GM21723 (cell line): ENCODE measurements around the gene LPP.

Source experiments
- ATAC-seq: cut with Tn5 transposase; IDR thresholded peaks from one replicate; pipeline ENCODE4 v1.9.1; 2021; ENCODE audit warnings: mild to moderate bottlenecking, moderate library complexity; ENCODE audit not compliant: unreplicated experiment

The LPP gene

DNA sequence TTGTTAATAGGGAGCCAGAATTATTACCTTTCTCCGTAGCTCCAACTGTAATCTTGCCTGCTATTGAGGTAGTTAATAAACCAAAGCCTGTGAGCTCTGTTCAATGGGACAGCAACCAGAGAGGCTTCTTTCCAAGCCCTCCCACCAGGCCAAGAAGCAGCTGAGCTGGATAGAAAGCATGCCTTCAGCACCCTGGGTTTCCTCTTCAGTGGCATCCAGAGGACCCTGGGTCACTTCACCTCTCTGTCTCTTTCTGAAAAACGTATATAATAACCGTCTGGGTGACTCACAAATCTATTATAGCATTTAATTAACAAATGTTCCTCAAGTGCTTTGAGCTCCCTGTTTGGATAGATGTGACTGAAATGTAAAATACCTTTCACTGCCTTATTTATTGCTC lies 420.0 kb downstream of the LPP start:
- no peak for ATAC-seq

DNA sequence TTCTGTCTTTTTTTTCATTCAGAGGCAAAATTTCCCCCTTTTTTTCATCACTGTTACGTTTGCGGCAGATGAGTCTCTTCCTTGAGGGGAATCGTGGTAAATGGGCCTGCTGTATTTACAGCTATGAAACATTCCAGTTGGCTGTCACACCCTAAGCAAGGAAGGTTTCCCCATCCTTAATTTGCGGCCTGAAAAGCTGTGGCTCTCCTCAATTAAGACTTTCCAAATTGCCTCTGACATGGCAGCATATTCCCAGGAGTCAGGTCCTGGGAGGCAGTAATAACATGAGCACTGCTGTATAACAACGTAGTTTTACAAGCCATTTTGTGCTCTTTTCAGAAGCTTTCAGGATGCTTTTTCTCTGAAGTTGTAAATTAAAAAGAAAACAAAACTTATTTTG lies 420.9 kb downstream of the LPP start:
- ATAC-seq, result no peak

DNA sequence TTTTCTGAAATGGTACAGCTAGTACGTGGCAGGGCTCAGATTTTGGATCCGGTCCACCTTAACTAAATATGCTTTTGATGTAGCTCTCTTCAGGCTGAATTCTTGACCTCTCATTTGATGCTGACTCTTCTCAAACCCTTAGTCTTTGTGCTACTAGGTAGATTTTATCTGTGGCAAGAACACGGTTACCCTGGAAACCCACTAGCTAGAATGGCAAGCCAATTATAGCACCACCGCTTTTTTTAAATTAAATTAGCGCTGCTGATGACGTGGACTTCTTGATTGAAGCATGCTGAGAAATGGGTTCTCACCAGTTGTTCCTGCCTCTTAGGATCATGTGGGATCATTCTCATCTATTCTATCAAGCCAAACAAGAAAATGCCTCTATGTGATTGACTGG lies 421.5 kb downstream of the LPP start:
- ATAC-seq, result no peak

DNA sequence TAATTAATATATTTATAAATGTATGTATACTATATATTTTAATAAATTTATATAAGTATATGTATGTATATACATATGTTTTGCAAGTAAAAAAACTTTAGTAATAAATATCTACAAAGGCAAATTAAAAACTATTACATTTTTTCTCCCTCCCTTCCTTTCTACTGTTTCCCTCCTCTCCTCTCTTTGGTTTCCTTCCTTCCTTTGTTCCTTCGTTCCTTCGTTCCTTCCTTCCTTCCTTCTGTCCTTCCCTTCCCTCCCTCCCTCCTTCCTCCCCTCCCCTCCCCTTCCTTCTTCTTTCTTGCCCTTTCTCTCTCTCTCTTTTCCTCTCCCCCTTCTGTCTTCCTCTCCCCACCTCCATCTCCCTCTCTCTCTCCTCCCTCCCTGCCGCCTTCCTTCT lies 423.6 kb downstream of the LPP start:
- ATAC-seq, result no peak

DNA sequence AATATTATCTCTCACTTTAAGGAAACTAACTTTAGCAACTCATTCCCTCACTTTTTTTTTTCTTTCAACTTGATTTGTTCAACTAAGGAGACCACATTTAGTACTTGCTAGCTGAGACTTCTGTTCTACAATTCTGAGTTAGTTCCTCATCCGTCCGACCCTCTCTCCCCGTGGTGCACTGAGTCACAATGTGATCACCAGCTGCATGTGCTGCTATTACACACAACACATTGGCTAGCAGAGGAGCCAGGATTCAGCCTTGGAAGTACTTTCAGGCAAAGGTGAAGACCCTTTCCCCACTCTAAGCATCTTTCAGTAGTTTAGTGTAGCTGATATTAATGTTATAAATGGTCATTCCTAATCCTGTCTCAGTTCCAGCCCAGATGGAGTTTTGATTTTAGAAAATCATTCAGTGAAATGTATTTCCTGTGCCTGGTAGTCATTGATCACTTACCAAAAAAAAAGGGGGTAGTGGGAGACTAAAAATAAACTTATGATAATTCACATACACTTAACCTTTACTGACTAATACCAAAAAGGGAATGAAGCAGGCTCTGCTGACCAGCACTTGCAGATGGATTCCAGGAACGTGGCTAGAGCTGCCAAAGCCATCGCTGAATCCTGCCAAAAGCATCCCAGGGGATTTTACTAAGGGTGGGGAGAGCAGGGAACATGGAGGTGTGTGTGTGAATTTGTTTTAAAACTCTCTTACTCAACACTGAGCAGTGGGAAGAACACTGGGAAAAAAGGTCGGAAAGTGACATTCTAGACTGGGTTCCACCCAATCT lies 424.8 kb downstream of the LPP start:
- no peak for ATAC-seq

DNA sequence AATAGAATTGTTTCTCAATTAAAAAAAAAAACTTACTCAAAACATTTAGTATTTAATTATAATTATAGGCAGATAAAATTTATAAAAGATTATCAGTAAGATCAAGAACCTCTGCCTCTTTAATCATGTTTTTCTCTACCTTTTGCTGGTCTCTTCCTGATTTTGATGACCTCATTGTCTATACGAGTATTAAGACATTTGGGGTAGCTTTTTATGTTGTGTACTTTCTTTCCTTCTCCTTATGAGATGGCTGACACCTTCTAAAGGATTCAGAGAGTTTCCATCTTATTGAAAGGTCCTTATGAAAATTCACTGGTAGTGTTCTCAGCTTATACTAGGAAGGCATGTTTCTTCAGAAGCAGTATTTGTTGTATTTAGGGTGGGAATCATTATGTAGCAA lies 426.3 kb downstream of the LPP start:
- ATAC-seq, result no peak

DNA sequence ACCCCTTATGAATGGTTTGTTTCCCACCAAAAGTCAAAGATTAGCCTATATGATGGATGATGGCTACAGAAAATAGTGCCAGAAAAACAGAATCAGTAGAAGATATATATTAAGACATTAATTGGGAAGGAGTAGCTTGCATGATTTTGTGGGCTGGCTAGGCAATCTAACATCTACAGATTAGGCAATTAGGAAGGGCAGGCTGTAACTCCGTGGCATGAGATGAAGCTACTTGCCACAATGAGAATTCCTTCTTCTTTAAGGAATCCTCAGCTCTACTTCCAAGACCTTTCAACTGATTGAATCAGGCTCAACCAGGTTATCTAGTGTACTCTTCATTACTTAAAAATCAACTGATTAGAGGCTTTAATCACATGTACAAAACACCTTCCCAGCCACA lies 426.7 kb downstream of the LPP start:
- no peak for ATAC-seq

DNA sequence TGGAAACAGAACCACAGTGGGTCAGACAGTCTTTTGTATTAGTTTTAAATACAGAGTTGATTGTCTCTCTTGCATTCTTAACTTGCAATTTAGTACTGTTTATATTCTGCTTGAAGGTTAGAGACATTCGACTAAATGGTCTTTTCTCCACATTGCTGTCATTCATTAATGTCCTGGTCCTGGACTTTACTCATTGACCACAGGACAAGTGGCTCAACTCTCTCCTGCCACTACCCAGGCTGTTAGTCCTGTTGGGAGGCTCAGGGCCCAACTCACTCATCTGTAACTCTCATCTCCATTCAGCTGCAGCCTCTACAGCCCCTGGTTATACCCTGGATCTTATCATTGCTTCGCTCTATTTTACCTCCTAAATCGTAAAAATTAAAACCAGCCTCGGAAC lies 427.4 kb downstream of the LPP start:
- no peak for ATAC-seq

DNA sequence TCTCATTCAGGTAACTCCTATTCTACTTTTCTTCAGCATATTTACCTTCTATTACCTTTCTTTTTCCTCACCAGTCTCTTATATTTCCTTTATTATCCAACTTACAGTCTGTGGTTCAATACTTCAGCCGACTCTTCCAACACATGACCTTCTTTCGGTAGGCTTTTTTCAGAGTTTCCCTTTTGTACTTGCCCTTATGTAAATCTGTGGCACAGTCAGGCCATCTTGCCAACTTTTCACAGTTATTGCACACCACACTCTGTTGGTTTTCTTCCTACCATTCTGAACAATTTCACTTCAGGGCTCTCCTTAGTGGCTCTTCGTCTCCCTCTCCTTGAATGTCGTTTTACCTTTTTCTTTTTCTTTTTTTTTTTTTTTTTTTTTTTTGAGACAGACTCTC lies 427.8 kb downstream of the LPP start:
- no peak for ATAC-seq

DNA sequence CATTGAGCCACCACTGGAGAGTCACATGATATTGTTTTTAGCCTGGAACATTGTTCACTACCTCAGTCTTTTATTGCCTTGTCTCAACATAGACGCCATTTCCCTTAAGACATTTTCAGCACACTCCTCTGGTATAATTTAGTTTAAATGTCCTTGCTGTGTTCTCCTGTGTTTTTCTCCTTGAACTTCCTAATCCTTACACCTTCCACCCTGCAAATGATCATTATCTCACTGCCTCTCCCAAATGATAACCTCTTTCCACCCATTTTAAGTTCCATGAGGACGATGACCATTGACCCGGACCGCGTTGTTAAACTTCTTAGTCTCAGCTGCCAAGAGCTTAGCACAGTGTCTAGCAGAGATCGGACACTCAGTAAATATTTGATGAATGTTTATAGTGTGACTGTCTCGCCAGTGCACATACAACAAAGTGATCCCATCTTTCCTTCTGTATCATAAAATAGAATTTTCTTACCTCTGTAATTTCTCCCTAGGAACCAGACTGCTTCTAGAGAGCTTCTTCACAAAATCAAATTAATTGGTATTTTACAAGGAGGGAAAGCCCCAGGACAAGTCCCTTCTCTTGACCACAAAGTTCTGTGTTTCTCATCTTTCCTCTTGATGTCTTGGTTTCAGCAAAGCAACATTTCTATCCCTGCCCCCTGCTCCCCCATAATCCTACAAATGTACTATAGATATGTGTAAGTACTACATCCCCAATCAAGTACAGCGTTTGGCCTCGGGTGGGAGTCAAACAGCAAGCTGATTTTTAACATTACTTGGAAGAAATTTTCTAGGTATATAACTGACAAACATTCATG lies 429.6 kb downstream of the LPP start:
- no peak for ATAC-seq

DNA sequence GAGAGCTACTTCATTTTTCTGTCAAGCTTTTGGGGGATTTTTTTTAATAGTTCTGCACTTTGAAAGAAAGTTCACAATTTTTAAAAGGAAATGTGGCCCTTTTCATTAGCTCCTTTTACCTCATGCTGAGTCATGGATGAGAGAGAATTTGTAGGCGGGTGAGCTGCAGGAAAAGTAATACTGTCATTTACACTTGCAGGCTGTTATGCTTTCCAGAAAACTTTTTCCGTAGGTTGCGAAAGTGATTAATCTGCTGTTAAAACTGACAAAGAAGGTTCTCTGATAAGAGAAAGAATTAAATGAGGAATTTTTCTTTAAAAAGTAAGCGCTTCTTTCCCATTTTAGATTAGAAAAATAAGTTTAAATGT lies 430.2 kb downstream of the LPP start:
- no peak for ATAC-seq

DNA sequence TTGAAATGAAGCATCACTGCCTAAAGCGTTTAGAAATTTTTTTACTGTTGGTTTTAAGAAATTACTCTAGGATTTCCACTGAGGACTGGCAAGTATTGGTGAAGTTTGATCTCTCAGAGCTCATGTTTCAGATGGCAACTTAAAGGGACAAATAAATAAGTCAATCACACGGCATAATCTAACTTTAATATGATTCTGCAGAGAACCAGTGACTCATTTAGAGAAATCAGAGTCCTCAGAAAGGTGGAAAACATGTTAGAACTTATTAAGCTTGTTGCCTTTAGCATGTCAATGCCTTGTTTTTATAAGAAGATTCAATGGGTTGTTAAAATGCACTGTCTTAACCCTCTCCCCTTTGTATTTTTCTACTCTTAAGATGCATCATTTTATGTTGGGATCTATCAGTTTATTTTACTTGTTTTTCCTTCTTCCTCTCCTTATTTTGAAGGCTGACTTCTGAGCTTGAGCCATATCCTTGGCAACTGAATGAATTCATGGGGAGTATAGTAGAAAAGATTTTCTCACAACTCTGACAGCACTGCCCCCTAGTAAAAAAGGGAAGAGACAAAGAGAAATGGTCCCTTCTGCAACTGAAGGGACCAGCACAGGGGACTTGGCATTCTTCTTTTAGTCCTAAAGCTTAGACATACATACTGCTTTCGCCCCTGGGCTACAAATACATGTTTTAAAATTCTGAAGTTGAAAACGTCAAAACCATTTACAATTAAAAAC lies 431.2 kb downstream of the LPP start:
- no peak for ATAC-seq

DNA sequence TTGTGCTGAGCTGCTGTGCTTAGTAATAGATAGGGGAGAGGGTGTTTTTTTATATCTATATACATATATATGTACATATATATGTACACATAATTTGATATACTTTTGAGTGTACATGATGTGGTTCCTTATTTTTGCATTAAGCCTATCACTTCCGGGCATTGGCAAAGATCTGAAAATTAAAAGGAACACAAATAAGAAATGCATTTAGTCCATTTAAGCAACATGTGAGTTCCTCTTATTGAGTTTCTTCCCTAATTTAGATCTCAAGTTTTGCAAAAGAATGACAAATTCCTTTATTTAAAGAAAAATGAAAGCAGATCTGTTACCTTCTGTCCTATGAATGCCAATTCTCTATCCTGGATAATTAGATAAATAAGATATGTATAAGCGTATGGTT lies 435.1 kb downstream of the LPP start:
- ATAC-seq, result no peak

DNA sequence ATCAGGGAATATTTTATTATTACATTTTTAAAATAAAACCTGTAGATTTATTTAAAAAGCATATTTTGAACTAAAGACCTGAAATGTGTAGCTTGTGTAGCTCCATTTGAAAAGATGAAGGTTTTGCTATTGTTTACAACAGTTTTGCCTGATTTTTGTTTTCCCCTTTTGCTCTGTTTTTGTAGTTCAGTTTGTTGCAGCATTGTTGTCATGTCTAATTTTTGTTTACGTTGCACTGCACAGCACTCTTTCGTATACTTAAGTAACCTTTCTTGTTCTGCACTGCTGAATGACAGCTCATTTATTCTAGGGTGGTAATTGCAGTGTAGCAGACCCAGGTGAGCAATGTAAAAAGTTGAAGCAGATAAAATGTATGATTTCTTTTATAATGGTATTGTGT lies 435.8 kb downstream of the LPP start:
- ATAC-seq, result no peak

DNA sequence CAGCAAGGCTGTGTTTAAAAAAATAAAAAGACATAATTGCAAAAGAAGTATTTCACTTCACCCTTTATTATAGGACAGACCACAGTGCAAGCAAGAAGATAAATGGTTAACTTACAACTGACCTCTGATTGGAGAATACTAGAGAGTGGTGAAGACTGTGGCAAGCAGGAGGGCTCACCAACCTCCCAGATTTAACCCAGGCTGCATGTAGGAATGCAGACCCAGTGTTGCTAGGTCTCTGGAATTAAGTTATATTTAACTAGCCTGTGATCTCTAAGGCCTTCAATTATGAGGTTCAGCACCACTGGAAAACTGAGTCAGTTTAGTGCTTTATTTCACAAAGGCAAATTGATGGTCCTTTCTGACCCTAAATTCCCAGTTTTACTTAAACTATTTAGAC lies 436.6 kb downstream of the LPP start:
- ATAC-seq, result no peak

DNA sequence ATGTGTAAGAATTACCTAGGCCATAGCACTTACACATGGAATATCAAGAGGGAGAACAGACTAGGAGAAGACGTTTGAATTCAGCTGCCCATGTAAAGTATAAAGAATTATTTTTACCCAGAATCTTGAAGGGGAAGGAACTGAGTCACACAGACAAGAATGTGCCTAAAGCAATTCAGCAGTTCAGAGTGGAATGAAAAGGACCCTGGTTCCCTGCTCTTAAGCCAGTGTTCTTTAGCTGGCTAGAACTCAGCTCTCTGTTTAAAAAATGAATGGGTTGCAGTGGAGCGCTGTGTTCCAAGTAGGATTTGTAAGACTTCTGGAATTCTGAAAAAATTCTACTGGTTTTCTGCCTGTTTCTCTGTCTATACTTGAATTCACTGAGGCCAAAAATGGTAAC lies 440.2 kb downstream of the LPP start:
- no peak for ATAC-seq

DNA sequence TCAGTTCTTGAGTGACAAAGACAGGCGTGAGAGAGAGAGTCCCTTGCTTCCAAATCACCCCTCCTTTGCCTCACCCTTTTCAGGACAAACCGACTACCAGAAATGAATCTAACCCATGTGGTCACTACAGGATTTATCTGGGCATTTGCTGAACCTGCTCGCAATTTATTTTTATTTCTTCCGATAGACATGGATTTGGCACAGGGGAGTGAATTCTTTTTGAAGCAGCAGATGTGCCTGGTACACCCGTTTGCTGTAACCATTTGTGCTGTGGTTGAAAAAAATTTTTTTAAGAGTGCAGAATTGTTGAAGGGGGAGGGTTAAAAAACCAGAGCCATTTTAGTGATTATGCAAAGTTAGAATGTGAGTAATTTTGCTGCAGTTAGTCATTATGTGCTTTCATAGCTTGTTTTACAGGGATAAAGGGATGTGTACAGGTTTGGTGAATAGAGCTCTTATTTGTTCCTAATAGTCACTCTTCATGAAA lies 442.0 kb downstream of the LPP start:
- no peak for ATAC-seq

DNA sequence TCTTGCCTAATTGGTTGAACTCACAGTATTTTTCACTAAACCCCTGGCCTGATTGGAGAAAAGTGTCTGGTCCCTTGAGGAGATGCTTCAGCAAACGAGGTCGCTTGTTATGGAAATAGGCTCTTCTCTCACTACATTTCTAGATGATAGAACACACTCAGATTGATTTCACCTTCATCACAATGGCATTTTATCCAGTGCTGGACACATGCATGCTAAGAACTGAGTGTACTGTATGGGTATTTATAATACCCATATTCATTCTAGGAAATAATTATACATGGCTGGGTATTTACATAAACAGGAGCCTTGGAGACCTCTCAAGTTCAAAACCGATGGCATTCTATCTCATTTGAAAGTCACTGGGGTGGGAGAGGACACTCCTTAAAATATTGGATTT lies 444.9 kb downstream of the LPP start:
- no peak for ATAC-seq

DNA sequence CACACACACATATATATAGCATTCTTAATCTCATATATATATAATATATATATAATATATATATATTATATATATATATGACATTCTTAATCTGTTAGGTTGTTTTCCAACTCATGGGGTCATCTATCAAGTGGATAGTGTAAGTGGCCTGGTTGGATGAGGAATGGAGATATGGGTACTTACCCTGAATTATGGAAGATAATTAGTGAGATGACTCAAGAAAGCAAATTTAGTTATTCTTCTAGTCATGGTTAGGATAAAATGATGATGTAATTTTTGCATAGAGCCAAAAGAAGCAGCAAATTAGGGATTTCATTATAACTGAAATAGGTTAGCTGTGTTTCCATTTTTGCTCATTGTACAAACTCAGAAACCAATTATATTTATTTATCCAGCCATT lies 448.2 kb downstream of the LPP start:
- no peak for ATAC-seq

DNA sequence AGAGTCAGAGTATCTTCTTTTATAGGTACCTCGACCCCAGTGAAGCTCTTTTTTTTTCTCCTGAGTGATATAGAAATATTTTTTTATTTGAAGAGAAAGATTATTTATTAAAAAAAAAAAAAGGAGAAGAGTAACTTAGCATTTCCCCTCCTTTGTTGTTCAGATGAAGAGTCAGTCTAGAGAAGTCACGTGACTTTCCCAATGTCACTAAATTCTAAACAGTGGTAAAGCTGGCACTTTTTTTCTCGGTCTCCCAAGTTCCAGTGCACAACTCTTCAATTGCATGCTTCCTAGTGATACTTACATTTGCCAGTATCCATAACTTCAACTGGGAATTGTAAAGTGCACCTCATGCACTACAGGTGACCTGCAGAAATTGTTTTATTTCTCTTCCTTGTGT lies 448.7 kb downstream of the LPP start:
- ATAC-seq, result no peak

DNA sequence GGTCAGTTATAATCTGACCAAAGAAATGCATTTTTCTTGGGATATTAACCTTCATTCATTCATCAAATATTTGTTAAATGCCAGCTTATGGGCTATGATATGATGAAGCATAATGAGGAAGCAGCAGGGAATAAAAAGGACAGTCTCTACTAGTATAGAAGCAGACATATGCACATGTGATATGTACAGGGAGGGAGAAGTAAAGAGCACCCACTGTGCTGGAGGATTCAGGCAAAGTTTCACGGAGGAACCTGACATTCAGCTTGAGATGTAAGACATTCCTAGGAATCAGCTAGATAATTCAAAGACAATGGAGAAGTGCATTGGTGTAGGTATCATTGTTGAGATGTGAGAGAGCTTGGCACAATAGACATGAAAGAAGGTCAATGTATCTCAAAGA lies 450.7 kb downstream of the LPP start:
- ATAC-seq, result no peak

DNA sequence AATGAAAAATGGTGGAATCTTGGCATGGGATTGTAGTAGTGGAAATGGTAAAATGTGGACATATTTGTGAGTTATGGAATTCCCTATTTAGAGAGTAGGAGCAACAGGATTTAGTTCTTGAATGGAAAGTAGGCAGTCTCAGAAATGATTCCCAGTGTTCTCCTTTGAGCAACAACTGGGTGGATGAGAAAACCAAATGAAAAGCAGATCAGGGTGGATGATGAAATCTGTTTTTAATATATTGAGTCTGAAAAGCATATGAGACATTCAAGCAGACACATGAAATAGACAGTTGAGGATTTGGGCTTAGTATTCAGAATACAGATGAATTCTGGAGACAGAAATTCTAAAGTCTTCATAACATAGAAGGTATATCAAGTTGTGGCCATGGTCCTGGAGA lies 451.3 kb downstream of the LPP start:
- ATAC-seq, result no peak
